K562 (cell line): ENCODE data around the gene EPB41L1. TPM values are rescaled to one million over a fixed set of nuclear protein-coding genes. Genes with fewer than 3 reads are reported as not detected.

Experiments used
- ATAC-seq: fragments of 200-7000 bp; cut with Tn5 transposase; 3 replicates; pipeline ENCODE4 v1.9.1; 2020; ENCODE audit warnings: moderate library complexity
- BruUV-seq: library from RNA; stranded (reverse); fragments of 400-500 nt; replicated peaks from 2 replicates; lab custom pipeline; 2021; lab: Mats Ljungman, UMichigan
- CTCF ChIA-PET: fragments of 300-600 bp; formaldehyde crosslinking; extraction: SDS; loops from one replicate; lab custom pipeline; 2021; ENCODE audit warnings: low intra/inter-chr PET ratio; lab: Yijun Ruan, JAX
- POLR2A ChIA-PET: fragments of 300-600, 350-650 bp; sonication (Branson Sonifier 250); formaldehyde crosslinking; extraction: SDS; loops from one replicate; lab custom pipeline; 2021; ENCODE audit warnings: antibody characterized with exemption, inconsistent platforms; lab: Yijun Ruan, JAX
- DNase-seq, 4 experiments: peaks; one replicate each; pipeline versions ENCODE4 v3.0.0 to v3.0.0-alpha.2; 2011 to 2018; ENCODE audit warnings: low spot score in 3 of 4, mixed read lengths in 3 of 4; ENCODE audit errors: extremely low read depth in 1 of 4
- FAIRE-seq: peaks from 2 replicates; lab custom pipeline; 2011; peaks lifted over from hg19 to GRCh38; lab: Jason Lieb, UNC
- H2AFZ ChIP-seq: 2 replicates; pipeline ENCODE4 v1.6.0; 2011; ENCODE audit warnings: low read depth, low read length, control low read depth, inconsistent platforms
- H3K27ac ChIP-seq: fragments of 200-600 bp; 3 replicates; pipeline ENCODE4 v1.8.0; 2011; ENCODE audit warnings: low read depth, mild to moderate bottlenecking, control low read depth, inconsistent platforms, low read length, moderate library complexity, mixed read lengths; ENCODE audit errors: extremely low read depth
- H3K27me3 ChIP-seq, 2 experiments: fragments of 300-600 bp in 1 of 2; 2 replicates in 1 of 2; 3 replicates in 1 of 2; pipeline versions ENCODE4 v1.6.0 to v1.8.0; 2011; ENCODE audit warnings: inconsistent platforms in 2 of 2, low read length in 2 of 2, mild to moderate bottlenecking in 1 of 2, mixed read lengths in 1 of 2, moderate library complexity in 1 of 2; ENCODE audit not compliant: control insufficient read depth in 2 of 2, insufficient read depth in 2 of 2
- H3K36me3 ChIP-seq: fragments of 300-600 bp; 3 replicates; pipeline ENCODE4 v1.8.0; 2011; ENCODE audit warnings: mild to moderate bottlenecking, low read length, inconsistent platforms; ENCODE audit not compliant: control insufficient read depth, insufficient read depth
- H3K4me1 ChIP-seq, 2 experiments: fragments of 200-600 bp in 1 of 2; replicated peaks in 1 of 2; 2 replicates in 1 of 2; 3 replicates in 1 of 2; pipeline versions ENCODE4 v1.5.1 to v1.8.0; 2011; ENCODE audit warnings: inconsistent platforms in 2 of 2, low read length in 2 of 2, mild to moderate bottlenecking in 1 of 2, mixed read lengths in 1 of 2, moderate library complexity in 1 of 2; ENCODE audit not compliant: control insufficient read depth in 2 of 2, insufficient read depth in 2 of 2
- H3K4me2 ChIP-seq: 2 replicates; pipeline ENCODE4 v1.6.1; 2011; ENCODE audit warnings: low read length, control low read depth, inconsistent platforms, mixed read lengths; ENCODE audit not compliant: insufficient read depth
- H3K4me3 ChIP-seq: fragments of 200-600 bp; sonication (generic), shearing (Covaris generic); 2 replicates; pipeline ENCODE4 v1.5.1; 2016; ENCODE audit warnings: control low read depth, inconsistent platforms
- H3K79me2 ChIP-seq: fragments of 200-600 bp; 3 replicates; pipeline ENCODE4 v1.8.0; 2011; ENCODE audit warnings: low read length, inconsistent platforms; ENCODE audit not compliant: control insufficient read depth, insufficient read depth
- H3K9ac ChIP-seq, 2 experiments: 2 replicates each; pipeline versions ENCODE4 v1.6.0 to v1.6.1; 2011; ENCODE audit warnings: low read depth in 2 of 2, low read length in 2 of 2, control low read depth in 1 of 2, inconsistent platforms in 1 of 2, mild to moderate bottlenecking in 1 of 2, mixed read lengths in 1 of 2; ENCODE audit not compliant: insufficient read depth in 1 of 2
- H3K9me1 ChIP-seq: one replicate; pipeline ENCODE4 v1.6.0; 2011; ENCODE audit warnings: inconsistent platforms, mild to moderate bottlenecking, low read length, moderate library complexity; ENCODE audit not compliant: control insufficient read depth, insufficient read depth
- H3K9me3 ChIP-seq: replicated peaks from 2 replicates; pipeline ENCODE4 v1.5.1; 2011; ENCODE audit warnings: low read depth, low read length, inconsistent platforms; ENCODE audit not compliant: control insufficient read depth, insufficient read depth
- H4K20me1 ChIP-seq: replicated peaks from 2 replicates; pipeline ENCODE4 v1.6.1; 2011; ENCODE audit warnings: low read length, inconsistent platforms, mixed read lengths; ENCODE audit not compliant: control insufficient read depth, insufficient read depth
- CCAR2 ChIP-seq: fragments of 200-400 bp; formaldehyde crosslinking; IDR thresholded peaks from 2 replicates; pipeline ENCODE4 v1.6.1; 2017; ENCODE audit warnings: mild to moderate bottlenecking, low read depth, low read length
- CREB1 ChIP-seq, 2 experiments: sonication (generic) in 1 of 2; formaldehyde crosslinking in 1 of 2; IDR thresholded peaks; 2 replicates each; pipeline versions ENCODE4 v1.6.1 to v1.8.0; 2012 to 2022; ENCODE audit warnings: inconsistent platforms in 1 of 2, mild to moderate bottlenecking in 1 of 2, missing genetic modification reagents in 1 of 2, moderate library complexity in 1 of 2
- EZH2 ChIP-seq: IDR thresholded peaks from 2 replicates; pipeline ENCODE4 v1.6.1; 2012; ENCODE audit warnings: low read depth, mild to moderate bottlenecking, inconsistent platforms, low read length, borderline replicate concordance
- KDM2B ChIP-seq: fragments of 250-450 bp; sonication (Bioruptor Pico); IDR thresholded peaks from 2 replicates; pipeline ENCODE4 v1.8.0; 2021; ENCODE audit warnings: mild to moderate bottlenecking, moderate library complexity
- NCOA1 ChIP-seq: fragments of 450-650 bp; IDR thresholded peaks from 2 replicates; pipeline ENCODE4 v1.6.1; 2016; ENCODE audit warnings: low read depth
- POLR2AphosphoS5 ChIP-seq: IDR thresholded peaks from 2 replicates; pipeline ENCODE4 v1.6.1; 2011; ENCODE audit warnings: mild to moderate bottlenecking, low read depth, low read length, moderate library complexity; ENCODE audit not compliant: control insufficient read depth, insufficient read depth
- SIN3A ChIP-seq, 2 experiments: fragments of 150-350 bp in 1 of 2; IDR thresholded peaks; 2 replicates each; pipeline ENCODE4 v1.6.1; 2011 to 2016; ENCODE audit warnings: borderline replicate concordance in 2 of 2, low read depth in 2 of 2, low read length in 2 of 2, mild to moderate bottlenecking in 2 of 2, moderate library complexity in 2 of 2; ENCODE audit not compliant: control insufficient read depth in 1 of 2
- SRSF9 ChIP-seq: fragments of 200-400 bp; formaldehyde crosslinking; IDR thresholded peaks from 2 replicates; pipeline ENCODE4 v1.6.1; 2017; ENCODE audit warnings: low read depth, low read length, borderline replicate concordance
- TCF7L2 ChIP-seq: fragments of 150-350 bp; IDR thresholded peaks from 2 replicates; pipeline ENCODE4 v1.6.1; 2016; ENCODE audit warnings: low read depth, mild to moderate bottlenecking, low read length, moderate library complexity
- ZNF197 ChIP-seq: fragments of 200-800 bp; sonication (Bioruptor generic); IDR thresholded peaks from 2 replicates; pipeline ENCODE4 v1.6.1; 2016; ENCODE audit warnings: low read depth, missing genetic modification characterization, missing compliant biosample characterization
- ZNF311 ChIP-seq: fragments of 250-450 bp; sonication (Bioruptor Pico); IDR thresholded peaks from 2 replicates; pipeline ENCODE4 v1.4.0; 2020; ENCODE audit warnings: mild to moderate bottlenecking, moderate library complexity
- ZNF507 ChIP-seq: conservative IDR thresholded peaks from 2 replicates; pipeline ENCODE4 v1.6.1; 2017; ENCODE audit warnings: missing genetic modification characterization, missing compliant biosample characterization
- ZNF668 ChIP-seq: fragments of 250-450 bp; sonication (Bioruptor Pico); IDR thresholded peaks from 2 replicates; pipeline ENCODE4 v1.8.0; 2022; ENCODE audit warnings: mild to moderate bottlenecking, inconsistent platforms
- WGBS: fragments of 100-300 bp; shearing (Covaris generic); methylation state at CpG from one replicate; pipeline ENCODE4 v1.1.6; 2016; ENCODE audit warnings: low coverage, mixed read lengths; ENCODE audit not compliant: insufficient coverage; ENCODE audit errors: missing lambda C conversion rate; 5-methylcytosine and 5-hydroxymethylcytosine counted together
- in situ Hi-C: fragments of 300-500 bp; cut with MboI; formaldehyde crosslinking; loops from 4 replicates; pipeline ENCODE4 v1.15.0; 2018; ENCODE audit warnings: inconsistent platforms, mixed read lengths
- intact Hi-C: fragments of 100-400 bp; cut with micrococcal nuclease; formaldehyde crosslinking; loops from 2 replicates; pipeline ENCODE4 v1.14.2; 2022
- polyA plus RNA-seq, 8 experiments: library from polyadenylated mRNA; depleted of rRNA in 4 of 8; stranded (reverse) in 5 of 8; unstranded in 3 of 8; fragments of >200 nt; fragmentation: Nextera tagmentation in 2 of 8; fragmentation: Illumina TruSeq in 1 of 8; extraction: Ambion mirVana in 2 of 8; extraction: Trizol in 1 of 8; gene quantifications; 2 replicates each; pipeline versions ENCODE4 v1.2.1 to v1.2.3, GENCODE V29; 2011 to 2014; ENCODE audit warnings: inconsistent platforms in 1 of 8, missing spikeins in 1 of 8
- total RNA-seq, 7 experiments: library from RNA; depleted of rRNA in 6 of 7; stranded (reverse); fragments of >200 nt in 6 of 7; fragmentation: Illumina TruSeq in 2 of 7; extraction: Trizol in 2 of 7; gene quantifications; 2 replicates each; pipeline versions ENCODE4 v1.2.1 to v1.2.3, GENCODE V29; 2011 to 2021; ENCODE audit warnings: low replicate concordance in 1 of 7
- TF ChIP-seq, protein P1 (sequence below): sonication (generic); formaldehyde crosslinking; IDR thresholded peaks from 2 replicates; pipeline ENCODE4 v1.8.0; 2022; ENCODE audit warnings: missing genetic modification reagents, mild to moderate bottlenecking, borderline replicate concordance
- TF ChIP-seq, protein P2 (sequence below): IDR thresholded peaks from 2 replicates; pipeline ENCODE4 v1.6.1; 2011; ENCODE audit warnings: borderline replicate concordance, low read depth, mild to moderate bottlenecking, moderate library complexity, low read length; ENCODE audit not compliant: insufficient read depth, poor library complexity, severe bottlenecking

The EPB41L1 gene
- total and polyA plus RNA-seq, 9 of the 15 experiments (the other 6 are each of a cell fraction or from before 2014, with no cell fraction given) = 0.11 to 4.3 (median 1.3) TPM

DNA sequence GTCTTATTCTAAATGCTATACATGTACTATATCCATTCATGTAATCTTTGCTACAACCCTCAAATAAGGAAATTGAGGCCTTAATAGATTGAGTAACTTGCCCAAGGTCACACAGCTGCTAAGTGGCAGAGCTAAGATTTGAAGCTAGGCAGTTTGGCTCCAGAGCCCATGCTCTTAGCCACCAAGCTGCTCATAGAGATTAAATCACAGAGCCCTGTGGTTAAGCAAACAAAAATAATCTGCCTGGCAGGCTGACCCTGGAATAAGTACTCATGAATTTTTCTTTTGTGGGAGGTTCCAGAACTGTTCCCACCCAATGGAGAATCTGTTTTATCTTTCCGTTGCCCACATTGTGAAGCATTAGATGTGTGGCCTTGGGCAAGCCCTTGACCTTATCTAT, 89.2 kb downstream of the EPB41L1 start:
- H3K4me1 ChIP-seq = no peaks in the 10 kb centered on the region
- H3K9me3 ChIP-seq = no peaks in the 10 kb centered on the region
- no peak for ATAC-seq
- intact Hi-C loops = no loop called here
- no peak for DNase-seq
- TF ChIP-seq ZNF668 = no peak
- TF ChIP-seq TCF7L2 = no peak
- TF ChIP-seq CREB1 (IDR thresholded peaks at IDR 0.05) = no peak
- TF ChIP-seq CREB1 (CRISPR knock-in tag; IDR thresholded peaks at IDR 0.05) = no peak
- no peak for TF ChIP-seq ZNF507 (tag)
- no peak for TF ChIP-seq CCAR2
- no peak for TF ChIP-seq NCOA1
- no peak for TF ChIP-seq ZNF311 (CRISPR knock-in tag)
- TF ChIP-seq, protein P1, sequence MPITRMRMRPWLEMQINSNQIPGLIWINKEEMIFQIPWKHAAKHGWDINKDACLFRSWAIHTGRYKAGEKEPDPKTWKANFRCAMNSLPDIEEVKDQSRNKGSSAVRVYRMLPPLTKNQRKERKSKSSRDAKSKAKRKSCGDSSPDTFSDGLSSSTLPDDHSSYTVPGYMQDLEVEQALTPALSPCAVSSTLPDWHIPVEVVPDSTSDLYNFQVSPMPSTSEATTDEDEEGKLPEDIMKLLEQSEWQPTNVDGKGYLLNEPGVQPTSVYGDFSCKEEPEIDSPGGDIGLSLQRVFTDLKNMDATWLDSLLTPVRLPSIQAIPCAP (CRISPR knock-in tag) = no peak
- no peak for TF ChIP-seq KDM2B
- no peak for TF ChIP-seq EZH2
- TF ChIP-seq, protein P2, sequence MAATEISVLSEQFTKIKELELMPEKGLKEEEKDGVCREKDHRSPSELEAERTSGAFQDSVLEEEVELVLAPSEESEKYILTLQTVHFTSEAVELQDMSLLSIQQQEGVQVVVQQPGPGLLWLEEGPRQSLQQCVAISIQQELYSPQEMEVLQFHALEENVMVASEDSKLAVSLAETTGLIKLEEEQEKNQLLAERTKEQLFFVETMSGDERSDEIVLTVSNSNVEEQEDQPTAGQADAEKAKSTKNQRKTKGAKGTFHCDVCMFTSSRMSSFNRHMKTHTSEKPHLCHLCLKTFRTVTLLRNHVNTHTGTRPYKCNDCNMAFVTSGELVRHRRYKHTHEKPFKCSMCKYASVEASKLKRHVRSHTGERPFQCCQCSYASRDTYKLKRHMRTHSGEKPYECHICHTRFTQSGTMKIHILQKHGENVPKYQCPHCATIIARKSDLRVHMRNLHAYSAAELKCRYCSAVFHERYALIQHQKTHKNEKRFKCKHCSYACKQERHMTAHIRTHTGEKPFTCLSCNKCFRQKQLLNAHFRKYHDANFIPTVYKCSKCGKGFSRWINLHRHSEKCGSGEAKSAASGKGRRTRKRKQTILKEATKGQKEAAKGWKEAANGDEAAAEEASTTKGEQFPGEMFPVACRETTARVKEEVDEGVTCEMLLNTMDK = no peak
- no peak for TF ChIP-seq SRSF9
- no peak for TF ChIP-seq ZNF197 (CRISPR knock-in tag)
- no peak for TF ChIP-seq POLR2AphosphoS5
- no peak for TF ChIP-seq SIN3A (IDR thresholded peaks at IDR 0.05; ENCODE audit: borderline replicate concordance in 2 of 2, control insufficient read depth in 1 of 2, low read depth in 2 of 2, low read length in 2 of 2)
- no peaks in the 10 kb centered on the region; the same call in 1 of the 2 replicates for H4K20me1 ChIP-seq
- ChIA-PET POLR2A (interaction anchor here (0.7 to 1.3 kb wide), 2 partner anchors 14 to 1308 kb away, joined by 3 to 5 read pairs; no protein-coding TSS in a partner anchor), CTCF (no interaction called here)
- FAIRE-seq = no peak
- peaks cover 8% of the 10 kb centered on the region; the same call in 2 of the 3 replicates for H3K79me2 ChIP-seq
- no peak overlapping the region for H2AFZ ChIP-seq
- WGBS = 70% methylated on average over 1 of the region's 1 CpG
- no peak overlapping the region for H3K27ac ChIP-seq
- H3K4me2 ChIP-seq = no peak overlapping the region
- no peaks in the 10 kb centered on the region for H3K27me3 ChIP-seq
- no TSS peak for BruUV-seq
- no peak overlapping the region; a peak in 1 of 4 replicates for H3K9ac ChIP-seq
- in situ Hi-C loops = no loop called here
- no peaks in the 10 kb centered on the region for H3K9me1 ChIP-seq
- H3K36me3 ChIP-seq = peaks cover 92% of the 10 kb centered on the region
- H3K4me3 ChIP-seq = no peak overlapping the region
